ENCODE data around the gene TOX4.

The TOX4 gene

DNA sequence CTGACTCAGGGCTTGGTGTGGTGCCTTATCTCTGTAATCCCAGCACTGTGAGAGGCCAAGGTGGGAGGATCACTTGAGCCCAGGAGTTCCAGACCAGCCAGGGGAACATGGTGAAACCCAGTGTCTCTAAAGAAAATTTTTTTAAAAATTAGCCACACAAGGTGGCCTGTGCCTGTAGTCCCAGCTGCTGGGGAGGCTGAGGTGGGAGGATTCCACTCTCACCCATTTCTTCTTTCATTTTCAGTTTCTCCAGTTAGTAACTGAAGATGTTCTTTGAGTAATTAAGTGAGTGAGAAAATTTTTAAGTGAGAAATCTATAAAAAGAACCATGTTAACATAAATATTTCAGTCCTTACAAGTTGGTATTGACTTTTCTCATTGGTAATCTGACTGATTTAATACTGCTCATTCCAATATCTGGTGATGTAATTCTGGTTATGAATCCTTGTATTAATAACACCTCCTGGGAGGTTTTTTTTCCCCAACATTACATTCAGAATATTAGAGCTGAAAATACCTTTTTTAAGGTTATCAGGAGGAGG, 28.1 kb downstream of the TOX4 start:
- no peak for DNase-seq

DNA sequence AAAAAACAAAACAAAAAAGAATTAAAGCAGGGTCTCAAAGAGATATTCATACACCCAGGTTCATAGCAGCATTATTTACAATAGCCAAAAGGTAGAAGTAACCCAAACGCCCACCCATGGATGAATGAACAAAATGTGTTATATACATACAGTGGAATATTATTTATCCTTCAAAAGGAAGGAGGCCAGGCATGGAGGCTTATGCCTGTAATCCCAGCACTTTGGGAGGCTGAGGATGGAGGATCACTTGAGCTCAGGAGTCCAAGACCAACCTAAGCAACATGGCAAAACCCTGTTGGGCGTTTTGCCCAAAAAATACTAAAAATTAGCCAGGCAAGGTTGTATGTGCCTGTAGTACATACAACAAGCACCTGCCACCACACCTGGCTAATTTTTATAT, 29.6 kb downstream of the TOX4 start:
- DNase-seq, result no peak

DNA sequence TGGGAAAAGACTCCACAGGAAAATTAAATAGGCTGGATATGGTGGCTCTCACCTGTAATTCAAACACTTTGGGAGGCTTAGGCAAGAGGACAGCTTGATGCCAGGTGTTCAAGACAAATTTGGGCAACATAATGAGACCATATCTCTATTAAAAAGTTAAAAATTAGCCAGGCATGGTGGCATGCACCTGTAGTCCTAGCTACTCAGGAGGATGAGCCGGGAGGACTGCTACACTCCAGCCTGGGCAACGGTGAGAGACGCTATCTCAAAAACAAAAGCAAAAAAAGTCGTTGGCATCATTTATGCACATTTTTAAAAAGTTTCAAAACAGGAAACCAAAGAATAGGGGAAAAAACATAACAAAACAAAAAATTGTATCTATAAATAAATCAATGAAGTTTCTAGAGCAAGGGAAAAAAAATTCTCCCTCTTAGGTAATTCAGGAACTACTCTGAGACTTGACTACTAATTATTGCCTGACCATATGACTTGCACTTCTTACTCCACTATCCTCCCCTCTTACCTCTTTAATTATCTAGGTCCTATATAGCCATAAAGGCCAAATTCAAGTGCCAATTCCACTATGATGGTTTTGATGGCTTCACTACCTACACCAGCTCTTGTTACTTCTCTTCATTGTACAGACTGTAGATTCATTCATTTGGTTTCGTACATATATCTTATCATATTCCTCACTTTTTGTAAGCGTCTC, 32.6 kb downstream of the TOX4 start:
- DNase-seq, result no peak

DNA sequence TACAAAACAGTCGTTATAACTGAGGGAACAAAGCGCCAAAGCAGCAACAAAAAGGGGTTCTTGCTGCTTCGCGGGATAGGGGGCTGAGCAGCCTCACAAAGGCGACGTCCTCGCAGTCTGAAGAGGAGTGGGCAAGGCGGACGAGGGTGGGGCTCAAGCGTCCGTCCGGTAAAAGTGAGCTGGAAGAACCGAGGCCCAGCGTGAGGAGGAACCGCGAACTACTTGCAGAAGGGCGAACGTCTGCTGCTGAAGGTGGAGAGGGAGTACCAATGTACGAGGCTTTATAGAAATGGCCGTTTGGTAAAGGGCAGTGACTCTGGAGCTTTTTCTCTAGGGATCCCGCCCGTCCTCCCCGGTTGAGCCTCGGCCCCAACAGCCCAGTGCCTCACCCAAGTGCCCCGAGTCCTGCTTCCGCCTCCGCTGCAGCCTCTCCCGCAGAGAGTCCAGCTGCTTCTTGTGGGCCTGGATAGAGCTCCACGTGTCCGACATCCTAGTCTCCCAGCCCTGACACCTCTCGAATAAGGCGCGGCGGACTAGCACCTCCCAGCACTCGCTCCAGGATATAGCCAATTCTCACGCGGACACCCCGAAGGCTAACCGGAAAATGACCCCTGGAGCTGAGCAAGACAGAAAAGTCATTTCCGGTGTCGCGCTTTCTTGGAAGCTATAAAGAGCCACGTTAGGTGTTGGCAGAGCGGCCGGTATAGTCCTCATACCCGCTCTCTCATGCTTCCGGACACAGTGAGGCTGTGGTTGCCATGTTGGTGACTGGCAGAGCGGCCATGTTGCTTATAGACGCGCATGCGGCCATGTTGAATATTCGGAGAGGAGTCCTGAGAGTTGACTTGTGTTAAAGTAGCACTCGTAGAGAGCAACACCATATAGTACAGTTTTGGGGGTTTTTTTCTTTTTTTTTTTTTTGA, 34.0 kb downstream of the TOX4 start, which contains the start of gene METTL3:
TSS of gene METTL3 (minus strand) at position 606 of the 923 bp plus-strand sequence. CDS start at position 489, 117 bp downstream.
- DNase-seq, result peak; percentile 86

DNA sequence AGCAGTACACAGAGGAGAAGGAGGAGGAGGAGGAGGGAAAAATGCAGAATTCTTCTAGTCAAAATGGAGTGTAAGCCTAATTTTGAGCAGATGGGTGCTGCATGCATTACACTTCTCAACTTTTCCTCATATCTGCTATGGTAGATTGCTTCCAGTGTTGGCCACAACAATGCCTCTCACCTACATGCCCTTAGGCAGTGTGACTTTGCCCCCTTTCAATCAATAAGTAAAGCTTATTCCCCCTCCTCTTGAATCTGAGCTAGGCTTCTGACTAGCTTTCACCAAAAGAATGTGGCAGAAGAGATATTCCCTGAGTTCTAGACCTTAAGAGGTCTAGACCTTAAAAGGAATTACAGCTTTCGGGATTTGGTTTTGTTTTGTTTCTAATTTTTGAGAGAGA, 37.3 kb downstream of the TOX4 start:
- no peak for DNase-seq

DNA sequence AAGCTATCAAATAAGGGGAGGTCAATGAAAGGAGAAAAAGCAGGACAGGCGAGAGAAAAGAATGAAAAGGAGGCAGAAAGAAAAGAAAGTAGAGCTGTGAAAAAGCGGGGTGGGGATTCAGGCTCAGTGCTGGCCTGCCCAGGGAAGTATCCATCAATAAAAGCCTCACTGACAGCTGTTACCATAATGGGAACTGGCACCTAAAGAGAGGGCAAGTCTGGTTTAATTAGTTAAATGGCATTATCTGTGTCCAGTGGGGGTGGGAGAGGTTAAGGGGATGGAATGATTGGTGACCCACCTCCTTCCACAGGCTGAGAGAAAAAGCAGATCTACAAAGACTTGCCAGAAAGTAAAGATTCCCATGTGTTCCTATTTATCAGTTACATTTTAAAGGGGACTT, 41.7 kb downstream of the TOX4 start:
- no peak for DNase-seq

DNA sequence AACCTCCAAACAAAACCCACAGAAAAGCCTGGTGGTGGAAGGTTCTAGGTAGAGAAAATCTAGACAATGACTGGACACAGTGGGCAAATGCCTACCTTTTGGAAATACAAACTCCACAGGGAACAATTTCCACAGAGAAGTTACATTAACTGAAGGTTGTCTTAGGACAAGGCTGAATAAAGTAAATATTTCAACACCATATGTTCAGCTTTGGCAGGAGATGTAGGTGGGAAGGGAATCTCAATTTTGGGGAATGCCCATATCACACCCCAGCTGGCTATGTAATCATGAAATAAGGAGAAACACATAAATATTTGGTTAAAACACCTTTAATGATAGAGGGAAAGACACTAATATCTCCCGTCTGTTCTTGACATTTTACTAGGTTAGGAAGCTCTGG, 43.8 kb downstream of the TOX4 start:
- no peak for DNase-seq

DNA sequence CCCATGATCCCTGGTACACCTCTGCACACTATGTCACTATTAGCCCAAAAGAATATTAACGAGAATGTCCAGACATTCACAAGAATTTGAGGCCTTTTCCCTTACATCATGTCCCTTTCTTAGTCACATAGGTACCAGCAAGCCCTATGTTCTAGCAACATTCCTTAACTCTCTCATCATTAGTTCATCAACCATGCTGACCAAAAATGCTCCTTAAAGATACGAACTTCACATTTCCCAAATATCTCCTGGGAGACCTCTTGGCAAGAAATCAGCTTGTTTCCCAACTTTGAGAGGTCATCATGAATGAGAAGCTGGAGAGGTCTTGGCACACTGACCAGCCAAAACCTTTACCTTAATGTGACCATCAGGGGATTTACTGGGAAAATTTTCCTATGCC, 44.5 kb downstream of the TOX4 start:
- no peak for DNase-seq

DNA sequence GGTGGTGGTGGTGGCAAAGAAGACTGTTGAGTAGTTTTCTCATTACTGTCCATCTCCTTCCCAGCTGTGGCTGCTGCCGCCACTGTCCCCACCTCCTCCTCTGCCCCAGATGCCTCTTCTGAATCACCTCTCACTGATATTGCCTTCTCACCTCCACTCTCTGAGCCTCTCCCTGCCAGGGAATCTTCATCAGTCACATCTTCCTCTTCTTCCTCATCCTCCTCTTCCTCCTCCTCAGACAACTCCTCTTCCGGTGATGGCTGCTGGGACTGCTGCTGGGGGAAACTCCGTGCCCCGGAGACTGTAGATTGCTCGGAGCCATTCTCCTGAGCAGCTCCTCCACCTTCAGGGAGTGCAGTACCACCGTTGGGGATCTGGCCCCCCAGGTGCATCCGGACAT, 46.2 kb downstream of the TOX4 start:
- DNase-seq, result no peak

DNA sequence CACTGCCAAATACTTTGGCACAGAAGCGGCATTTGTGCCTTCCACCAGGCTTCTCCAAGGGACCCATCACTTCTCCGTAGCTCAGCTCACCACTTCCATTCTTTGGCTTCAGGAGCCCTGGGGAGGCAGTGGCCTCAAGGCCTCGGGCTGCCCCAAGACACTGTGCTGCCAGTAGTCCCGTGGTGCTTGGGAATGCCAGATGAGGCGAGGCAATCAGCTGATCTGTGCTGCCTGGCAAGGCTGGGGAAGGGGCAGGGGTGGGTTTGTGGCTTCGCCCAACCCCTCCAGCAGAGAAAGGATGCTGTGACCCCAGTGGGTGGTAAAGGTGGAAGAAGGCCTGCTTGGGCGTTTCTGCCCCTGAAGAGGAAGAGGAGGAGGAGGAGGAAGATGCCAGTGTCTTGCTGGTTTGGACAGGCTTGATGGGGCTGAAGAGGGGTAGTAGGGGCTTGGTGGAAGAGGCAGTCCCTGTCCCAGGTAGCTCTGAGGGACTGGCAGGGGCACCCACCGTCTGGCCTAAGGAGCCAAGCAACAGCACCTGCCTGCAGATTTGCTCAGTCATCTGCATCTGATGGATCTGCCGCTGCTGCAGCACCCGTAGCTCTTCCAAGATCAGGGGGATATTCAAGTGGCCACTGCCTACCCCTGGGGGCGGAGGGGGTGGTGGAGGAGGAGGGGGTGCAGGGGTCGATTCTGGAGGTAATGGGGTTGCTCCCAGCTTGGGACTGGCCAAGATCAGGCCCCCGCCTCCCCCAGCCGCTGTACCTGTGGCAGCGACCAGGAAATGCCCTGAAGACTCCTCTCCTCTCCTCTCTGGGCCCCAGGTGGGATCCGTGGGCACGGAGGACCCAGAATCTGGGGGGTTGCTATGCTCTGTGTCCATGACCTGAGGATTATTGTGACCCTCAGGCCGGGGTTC, 47.8 kb downstream of the TOX4 start:
- no peak for DNase-seq

DNA sequence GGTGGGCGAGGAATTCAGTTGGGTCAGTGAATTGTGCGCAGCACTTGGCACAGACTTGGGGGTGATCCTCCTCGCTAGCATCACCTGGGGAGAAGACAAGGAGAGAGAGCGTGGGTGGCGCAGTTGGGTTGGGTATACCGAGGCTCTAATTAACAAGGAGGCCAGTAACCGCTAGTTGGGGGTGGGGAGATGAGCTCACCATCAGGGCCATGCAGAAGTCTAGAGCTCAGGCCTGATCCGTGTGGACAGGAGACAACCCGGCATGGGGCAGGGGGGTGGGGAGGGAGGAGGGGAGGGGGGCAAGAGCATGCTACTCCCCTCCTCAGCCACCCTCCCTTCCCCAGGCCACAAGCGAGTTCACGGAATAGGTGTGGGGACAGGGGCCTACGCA, 48.6 kb downstream of the TOX4 start:
- no peak for DNase-seq

DNA sequence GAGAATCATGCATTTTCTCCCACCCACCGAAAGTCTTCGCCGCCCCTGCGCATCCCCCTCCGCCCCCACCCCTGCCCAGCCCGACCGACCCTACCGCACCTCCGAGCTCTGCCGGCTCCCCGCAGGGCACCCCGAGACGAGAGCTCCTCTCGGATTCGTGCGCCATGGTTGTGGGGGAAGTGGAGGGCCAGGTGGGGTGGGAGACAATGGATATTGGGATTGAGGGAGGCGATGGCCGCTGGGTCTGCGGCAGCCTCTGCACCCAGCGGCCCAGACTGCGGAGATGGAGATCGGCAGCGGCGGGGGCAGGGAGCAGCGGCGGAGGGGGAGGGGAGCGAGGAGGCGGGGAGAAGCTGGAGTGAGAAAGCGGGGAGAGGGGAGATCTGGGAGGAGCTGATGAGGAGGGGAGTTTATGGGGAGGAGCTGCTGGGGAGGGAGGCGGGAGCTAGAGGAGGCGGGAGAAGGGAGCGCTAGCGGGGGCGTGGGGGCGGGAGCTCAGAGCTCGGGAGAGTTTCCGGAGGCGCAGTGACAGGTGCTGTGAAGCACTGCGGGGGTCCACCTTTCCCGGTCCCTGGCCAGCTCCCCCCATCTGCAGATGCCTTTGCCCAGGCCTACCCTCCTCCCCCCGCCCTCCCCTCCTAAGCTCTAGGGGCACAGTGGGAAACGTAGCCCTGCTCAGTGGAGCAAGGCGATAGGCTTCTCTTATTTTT, 49.1 kb downstream of the TOX4 start, which contains the start of gene SALL2:
TSS of gene SALL2 (minus strand) at position 385 of the 710 bp plus-strand sequence. CDS start at position 166, 219 bp downstream.
- no peak for DNase-seq

DNA sequence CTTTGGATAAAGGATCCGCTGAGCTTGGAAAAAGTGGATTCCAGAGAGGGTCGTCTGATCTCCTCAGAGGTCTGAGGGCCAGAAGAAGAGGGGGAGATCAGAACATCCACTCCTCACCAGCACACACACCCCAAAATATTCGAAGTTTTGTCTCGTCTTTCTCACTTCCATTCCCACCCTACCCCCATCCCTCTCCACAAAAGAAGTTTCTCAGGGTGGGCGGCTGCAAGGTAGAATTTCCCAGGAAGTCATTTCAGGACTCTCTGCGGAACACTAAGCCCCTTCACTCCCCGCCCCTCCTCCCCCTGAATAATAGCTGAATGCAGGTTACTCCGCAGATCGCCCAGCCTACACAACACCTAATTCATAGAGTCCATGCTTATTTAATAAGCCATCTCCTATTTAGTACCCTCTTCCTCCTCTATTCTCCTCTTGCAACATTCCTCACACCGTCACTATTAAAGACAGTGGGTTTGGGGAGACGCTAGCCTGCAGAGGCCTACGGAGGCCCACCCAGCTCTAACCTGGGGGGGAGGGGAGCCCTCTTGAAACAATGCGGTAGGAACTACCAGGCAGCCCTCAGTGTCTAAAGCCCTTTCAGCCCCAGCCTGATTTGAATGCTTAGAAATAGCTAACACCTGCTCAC, 49.8 kb downstream of the TOX4 start:
- no peak for DNase-seq

DNA sequence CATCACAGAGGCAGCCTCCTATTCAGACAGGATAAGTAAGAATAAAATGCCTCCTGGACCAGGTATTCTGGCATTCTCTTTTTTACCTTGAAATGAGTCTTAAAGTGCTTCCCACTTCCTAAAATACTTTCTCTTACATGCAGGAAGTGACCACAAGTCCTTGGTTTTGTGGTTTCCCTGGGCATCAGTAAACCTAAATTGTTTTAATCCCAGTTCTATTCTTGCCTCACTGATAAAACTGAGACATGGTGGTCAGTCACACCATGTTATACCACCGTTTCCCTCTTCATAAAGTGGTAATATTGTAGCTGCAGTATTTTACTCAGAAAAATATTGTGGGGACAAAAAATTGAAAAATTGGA, 50.3 kb downstream of the TOX4 start:
- no peak for DNase-seq

DNA sequence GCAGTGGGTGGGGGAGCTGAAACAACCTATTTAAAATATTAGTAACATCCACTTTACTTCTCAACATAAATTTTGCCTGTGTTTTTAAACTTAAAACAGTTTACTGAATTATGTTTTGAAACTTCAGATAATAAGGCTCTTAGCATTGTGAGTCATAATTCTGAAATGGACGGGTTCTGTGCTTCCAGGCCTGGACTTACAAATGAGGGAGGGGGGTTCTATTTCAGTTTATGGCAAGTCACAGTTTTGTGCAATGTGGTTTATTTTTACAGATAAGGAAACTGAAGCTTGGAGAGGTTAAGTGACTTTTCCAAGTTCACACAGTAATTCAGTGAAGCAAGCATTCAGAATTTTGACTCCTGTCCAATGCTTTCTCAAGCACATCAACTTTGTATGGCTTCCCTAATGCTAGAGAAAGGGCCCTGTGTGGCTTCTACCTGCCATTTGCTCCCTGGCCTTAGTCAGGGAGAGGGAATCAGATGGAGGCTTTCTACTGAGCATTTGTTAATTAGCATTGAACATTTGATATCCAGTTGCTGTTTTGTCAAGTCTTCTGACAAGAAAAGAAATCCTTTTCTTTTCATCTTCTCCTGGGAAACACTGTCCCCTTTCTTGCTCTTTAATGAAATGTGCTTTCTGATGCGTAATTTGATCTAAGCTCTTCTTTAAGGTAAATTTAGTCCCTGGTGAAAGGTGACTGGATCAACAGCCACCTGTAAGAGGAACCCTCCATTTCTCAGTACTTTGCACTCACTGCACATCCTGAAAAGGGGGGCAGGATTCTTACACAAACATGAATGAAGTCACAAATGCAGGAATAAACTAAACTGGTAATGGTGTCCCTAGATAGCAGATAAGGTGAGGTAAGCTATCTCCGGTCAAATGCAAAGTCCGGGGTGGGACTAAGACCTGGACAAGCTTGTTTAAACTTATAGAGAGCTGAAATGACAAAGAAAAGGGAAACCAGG, 51.7 kb downstream of the TOX4 start:
- DNase-seq, result no peak

DNA sequence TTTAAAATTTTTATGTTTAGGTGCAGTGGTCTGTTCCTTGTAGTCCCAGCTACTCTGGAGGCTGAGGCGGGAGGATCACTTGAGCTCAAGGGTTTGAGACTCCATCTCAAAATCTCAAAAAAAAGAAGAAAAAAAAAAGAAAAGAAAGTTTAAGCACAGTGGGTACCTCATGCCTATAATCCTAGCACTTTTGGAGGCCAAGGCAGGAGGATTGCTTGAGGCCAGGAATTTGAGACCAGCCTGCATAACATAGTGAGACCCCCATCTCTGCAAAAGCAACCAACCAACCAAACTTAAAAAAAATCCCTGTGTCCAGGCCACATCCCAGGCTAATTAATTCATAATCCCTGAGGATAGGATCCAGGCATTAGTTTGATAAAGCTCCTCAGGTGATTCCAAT, 52.5 kb downstream of the TOX4 start:
- no peak for DNase-seq

DNA sequence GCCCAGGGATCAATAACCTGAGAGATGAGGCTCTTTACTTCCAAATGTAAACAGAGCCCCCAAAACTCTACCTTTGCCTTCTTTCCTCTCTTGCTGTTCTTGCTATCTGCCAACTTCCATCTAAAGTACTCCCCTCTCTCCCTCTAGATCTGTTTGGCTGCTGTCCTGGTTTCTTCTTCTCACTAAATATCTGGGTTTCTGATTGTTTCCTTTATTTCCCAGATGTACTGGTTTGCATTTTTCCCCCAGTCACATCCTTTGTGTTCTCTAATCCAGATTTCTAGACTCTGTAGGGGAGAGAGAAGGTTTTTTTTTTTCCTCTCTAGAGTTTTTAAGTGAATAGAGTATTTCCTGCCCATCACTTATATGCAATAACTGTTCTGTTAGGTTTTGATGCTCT, 56.3 kb downstream of the TOX4 start:
- no peak for DNase-seq

DNA sequence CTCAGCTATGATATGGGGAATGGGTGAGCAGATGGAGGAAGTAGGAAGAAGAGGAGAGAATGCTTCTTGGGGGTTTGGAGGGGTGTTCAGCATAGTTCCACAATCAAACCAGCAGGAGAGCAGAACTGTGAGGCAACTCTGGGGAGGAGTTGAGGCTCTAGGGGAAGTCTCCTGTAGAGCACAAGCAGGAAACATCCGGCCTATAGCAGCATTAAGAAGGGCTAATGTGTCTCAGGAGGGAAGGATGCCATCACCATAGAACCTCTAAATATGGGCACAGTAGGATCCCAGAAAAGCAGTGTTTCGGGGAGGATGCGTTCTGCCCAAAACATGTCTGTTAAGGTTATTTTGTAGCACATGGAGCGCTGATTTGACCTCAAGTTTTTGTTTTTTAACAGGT, 57.6 kb downstream of the TOX4 start:
- no peak for DNase-seq

DNA sequence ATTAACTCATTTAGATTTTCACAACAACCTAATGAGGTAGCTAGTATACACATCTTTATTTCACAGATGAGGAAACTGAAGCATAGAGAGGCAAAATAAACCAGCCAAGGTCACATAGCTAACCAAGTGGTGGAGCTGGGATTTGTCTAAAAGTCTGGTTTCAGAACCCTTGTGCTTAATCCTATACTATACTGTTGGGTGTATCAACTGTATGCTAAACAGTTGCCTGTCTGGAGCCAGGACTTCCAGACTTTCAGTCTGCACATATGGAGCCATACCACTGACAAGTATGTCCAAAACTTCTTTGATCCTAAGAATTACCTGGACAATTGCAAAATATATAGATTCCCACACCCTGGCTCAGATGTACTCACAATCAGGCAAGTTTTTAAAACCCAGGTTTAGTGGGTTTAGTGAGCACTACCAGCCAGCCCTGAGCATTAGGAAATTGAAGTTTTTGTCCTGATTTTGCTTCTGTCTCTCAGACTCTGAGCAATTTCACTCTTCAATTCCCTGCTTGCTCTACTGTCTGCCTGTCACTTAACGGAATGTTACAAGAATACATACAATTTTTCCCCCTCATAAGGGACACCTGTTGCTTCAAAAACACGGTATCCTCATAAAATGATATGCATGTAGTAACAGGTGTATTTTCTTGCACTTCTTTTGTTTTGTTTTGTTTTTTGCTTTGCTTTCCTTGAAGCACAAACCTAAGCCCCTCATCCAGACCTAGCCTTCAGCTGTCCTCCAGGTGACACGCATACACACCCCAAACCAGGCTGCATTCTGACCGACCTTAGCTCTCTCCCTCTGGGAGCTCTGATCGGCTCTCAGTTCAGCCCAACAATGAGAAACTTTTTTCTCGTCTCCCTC, 58.8 kb downstream of the TOX4 start:
- DNase-seq, result no peak

All from NK-92 treated with Interleukin-12 subunit alpha and Interleukin-12 subunit beta, amount 100 ng/mL, for 24 hours (cell line).